IMR-90 (cell line): ENCODE results near the gene SNAP25.

Experiments used
- MAZ ChIP-seq: IDR thresholded peaks from 2 replicates; pipeline ENCODE4 v1.6.1; 2012; ENCODE audit warnings: low read depth, mild to moderate bottlenecking, low read length, improper control_type of control experiment, moderate library complexity, borderline replicate concordance
- MXI1 ChIP-seq: IDR thresholded peaks from 2 replicates; pipeline ENCODE4 v1.6.1; 2012; ENCODE audit warnings: low read depth, mild to moderate bottlenecking, low read length, moderate library complexity, borderline replicate concordance
- POLR2A ChIP-seq: IDR thresholded peaks from 2 replicates; pipeline ENCODE4 v1.6.1; 2012; ENCODE audit warnings: mild to moderate bottlenecking, low read depth, low read length
- TF ChIP-seq, protein P1 (sequence below): conservative IDR thresholded peaks from 2 replicates; pipeline ENCODE4 v1.5.1; 2012; ENCODE audit warnings: mild to moderate bottlenecking, low read depth, low read length, improper control_type of control experiment

DNA sequence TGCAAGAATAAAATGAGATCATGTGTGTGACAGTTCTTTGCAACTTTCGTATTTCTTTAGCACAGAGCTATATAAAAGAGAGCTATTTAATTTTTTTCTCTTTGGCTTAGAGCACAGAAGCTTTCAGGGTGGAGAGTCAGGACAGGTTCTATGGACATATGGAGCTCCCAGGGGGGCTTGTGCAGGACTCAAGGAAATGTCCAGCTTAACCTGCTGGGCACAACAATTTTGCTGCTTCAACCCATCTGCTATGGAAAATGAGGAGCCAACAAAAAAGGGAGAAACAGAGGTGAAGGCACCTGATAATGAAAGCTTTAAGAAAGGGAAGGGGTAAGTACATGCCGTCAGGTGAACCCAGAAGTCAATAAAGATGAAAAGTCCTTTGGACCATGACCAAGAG lies 5.1 kb upstream of the SNAP25 start:
- TF ChIP-seq MXI1 (no peak), POLR2A (no peak), MAZ (no peak)
- TF ChIP-seq, protein P1, sequence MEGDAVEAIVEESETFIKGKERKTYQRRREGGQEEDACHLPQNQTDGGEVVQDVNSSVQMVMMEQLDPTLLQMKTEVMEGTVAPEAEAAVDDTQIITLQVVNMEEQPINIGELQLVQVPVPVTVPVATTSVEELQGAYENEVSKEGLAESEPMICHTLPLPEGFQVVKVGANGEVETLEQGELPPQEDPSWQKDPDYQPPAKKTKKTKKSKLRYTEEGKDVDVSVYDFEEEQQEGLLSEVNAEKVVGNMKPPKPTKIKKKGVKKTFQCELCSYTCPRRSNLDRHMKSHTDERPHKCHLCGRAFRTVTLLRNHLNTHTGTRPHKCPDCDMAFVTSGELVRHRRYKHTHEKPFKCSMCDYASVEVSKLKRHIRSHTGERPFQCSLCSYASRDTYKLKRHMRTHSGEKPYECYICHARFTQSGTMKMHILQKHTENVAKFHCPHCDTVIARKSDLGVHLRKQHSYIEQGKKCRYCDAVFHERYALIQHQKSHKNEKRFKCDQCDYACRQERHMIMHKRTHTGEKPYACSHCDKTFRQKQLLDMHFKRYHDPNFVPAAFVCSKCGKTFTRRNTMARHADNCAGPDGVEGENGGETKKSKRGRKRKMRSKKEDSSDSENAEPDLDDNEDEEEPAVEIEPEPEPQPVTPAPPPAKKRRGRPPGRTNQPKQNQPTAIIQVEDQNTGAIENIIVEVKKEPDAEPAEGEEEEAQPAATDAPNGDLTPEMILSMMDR = no peak
